ENCODE results near the gene NLE1. TPM values are rescaled to one million over a fixed set of nuclear protein-coding genes. Genes with fewer than 3 reads are reported as not detected.

The NLE1 gene
- total RNA-seq, 1 experiment from 2014 or later: 35.5 TPM

DNA sequence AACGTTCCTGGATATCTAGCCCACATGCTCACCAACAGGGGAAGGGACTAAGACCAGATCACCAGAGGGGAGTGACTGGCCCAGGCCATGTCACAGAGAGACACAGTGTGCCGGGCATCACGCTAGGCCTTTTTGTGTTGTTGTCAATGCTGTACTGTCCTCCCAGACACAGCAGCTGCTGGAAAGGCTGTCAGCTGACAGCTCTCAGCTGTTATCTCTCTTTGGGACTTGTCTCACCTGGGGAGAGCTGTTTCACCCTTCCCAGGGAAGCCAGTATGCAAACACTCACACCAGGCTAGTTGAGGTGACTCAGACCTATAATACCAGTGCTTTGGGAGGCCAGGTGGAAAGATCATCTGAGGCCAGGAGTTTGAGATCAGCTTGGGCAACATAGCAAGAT, 24.9 kb upstream of the NLE1 start:
- intact Hi-C loops (cut with micrococcal nuclease; ENCODE audit: unreplicated experiment) (no loop called here), in situ Hi-C loops (cut with HindIII; ENCODE audit: low pct_unique_long_range_greater_than_20kb, low sequenced_read_pairs) (no loop called here)
- TF ChIP-seq, protein P1, sequence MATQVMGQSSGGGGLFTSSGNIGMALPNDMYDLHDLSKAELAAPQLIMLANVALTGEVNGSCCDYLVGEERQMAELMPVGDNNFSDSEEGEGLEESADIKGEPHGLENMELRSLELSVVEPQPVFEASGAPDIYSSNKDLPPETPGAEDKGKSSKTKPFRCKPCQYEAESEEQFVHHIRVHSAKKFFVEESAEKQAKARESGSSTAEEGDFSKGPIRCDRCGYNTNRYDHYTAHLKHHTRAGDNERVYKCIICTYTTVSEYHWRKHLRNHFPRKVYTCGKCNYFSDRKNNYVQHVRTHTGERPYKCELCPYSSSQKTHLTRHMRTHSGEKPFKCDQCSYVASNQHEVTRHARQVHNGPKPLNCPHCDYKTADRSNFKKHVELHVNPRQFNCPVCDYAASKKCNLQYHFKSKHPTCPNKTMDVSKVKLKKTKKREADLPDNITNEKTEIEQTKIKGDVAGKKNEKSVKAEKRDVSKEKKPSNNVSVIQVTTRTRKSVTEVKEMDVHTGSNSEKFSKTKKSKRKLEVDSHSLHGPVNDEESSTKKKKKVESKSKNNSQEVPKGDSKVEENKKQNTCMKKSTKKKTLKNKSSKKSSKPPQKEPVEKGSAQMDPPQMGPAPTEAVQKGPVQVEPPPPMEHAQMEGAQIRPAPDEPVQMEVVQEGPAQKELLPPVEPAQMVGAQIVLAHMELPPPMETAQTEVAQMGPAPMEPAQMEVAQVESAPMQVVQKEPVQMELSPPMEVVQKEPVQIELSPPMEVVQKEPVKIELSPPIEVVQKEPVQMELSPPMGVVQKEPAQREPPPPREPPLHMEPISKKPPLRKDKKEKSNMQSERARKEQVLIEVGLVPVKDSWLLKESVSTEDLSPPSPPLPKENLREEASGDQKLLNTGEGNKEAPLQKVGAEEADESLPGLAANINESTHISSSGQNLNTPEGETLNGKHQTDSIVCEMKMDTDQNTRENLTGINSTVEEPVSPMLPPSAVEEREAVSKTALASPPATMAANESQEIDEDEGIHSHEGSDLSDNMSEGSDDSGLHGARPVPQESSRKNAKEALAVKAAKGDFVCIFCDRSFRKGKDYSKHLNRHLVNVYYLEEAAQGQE (IDR thresholded peaks at IDR 0.05; ENCODE audit: insufficient read depth in 1 of 2, low read depth in 2 of 2, low read length in 1 of 2): no peak
- TF ChIP-seq POLR2AphosphoS5 (IDR thresholded peaks at IDR 0.05; ENCODE audit: low read depth, low read length): no peak
- no peak for TF ChIP-seq SIN3A (IDR thresholded peaks at IDR 0.05; ENCODE audit: borderline replicate concordance, insufficient read depth, low read depth, low read length)
- no peak for TF ChIP-seq TCF7L2 (IDR thresholded peaks at IDR 0.05; ENCODE audit: low read depth, low read length)
- no peak for TF ChIP-seq CTCF (IDR thresholded peaks at IDR 0.05)
- ChIA-PET CTCF (no interaction called here), POLR2A (interaction anchor here (0.6 kb wide), 2 partner anchors 24 to 139 kb away, joined by 3 to 10 read pairs; no protein-coding TSS in a partner anchor)
- Histone ChIP-seq H3K9me3 (ENCODE audit: control insufficient read depth, insufficient read depth, low read depth, low read length) (no peaks in the 10 kb centered on the region), H3K27ac (ENCODE audit: low read length) (no peak overlapping the region), H3K4me1 (ENCODE audit: control insufficient read depth, insufficient read depth, low read length) (no peaks in the 10 kb centered on the region), H3K36me3 (ENCODE audit: control insufficient read depth, insufficient read depth, low read length) (no peaks in the 10 kb centered on the region), H3K4me3 (ENCODE audit: low read depth in 2 of 2, low read length in 2 of 2) (no peak overlapping the region), H3K27me3 (ENCODE audit: control insufficient read depth, insufficient read depth, low read length) (0 out of 2 replicates have a peak, but pooled peaks cover 3% of the 10 kb centered on the region)
- BruUV-seq (replicated peaks): no TSS peak
- no peak for DNase-seq (ENCODE audit: low read depth, low spot score)
- no peak for ATAC-seq

DNA sequence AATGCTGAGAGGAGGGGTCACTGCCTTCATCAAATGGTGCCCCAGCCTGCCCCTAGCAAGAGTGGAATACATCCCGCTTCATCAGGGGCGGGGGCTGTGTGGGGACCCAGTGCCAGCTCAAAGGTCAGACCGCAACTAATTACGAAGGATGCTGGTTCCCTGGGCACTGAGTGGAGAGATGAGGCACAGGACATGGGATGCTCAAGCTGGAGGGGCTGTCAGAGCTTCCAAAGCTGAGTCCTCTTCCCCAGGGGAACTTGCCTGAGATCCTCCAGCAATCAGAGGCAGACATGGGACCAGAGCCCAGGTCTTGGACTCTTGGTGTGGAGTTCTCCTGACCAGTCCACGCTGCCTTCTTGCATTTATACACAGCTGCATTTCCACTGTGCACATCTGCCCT, 24.4 kb upstream of the NLE1 start:
- intact Hi-C loops (cut with micrococcal nuclease; ENCODE audit: unreplicated experiment): no loop called here
- no peak overlapping the region for H3K27ac ChIP-seq (ENCODE audit: low read length)

More for the DNA sequence above, 24.4 kb upstream of the NLE1 start:
- no peak for DNase-seq (ENCODE audit: low read depth, low spot score)
- in situ Hi-C loops (cut with HindIII; ENCODE audit: low pct_unique_long_range_greater_than_20kb, low sequenced_read_pairs): no loop called here
- TF ChIP-seq TCF7L2 (IDR thresholded peaks at IDR 0.05; ENCODE audit: low read depth, low read length) (no peak), SIN3A (IDR thresholded peaks at IDR 0.05; ENCODE audit: borderline replicate concordance, insufficient read depth, low read depth, low read length) (no peak), POLR2AphosphoS5 (IDR thresholded peaks at IDR 0.05; ENCODE audit: low read depth, low read length) (no peak), CTCF (IDR thresholded peaks at IDR 0.05) (no peak)
- TF ChIP-seq, protein P1 (IDR thresholded peaks at IDR 0.05; ENCODE audit: insufficient read depth in 1 of 2, low read depth in 2 of 2, low read length in 1 of 2): no peak
- Histone ChIP-seq H3K4me1 (ENCODE audit: control insufficient read depth, insufficient read depth, low read length) (no peaks in the 10 kb centered on the region), H3K4me3 (ENCODE audit: low read depth in 2 of 2, low read length in 2 of 2) (no peak overlapping the region), H3K27me3 (ENCODE audit: control insufficient read depth, insufficient read depth, low read length) (0 out of 2 replicates have a peak, but pooled peaks cover 3% of the 10 kb centered on the region), H3K9me3 (ENCODE audit: control insufficient read depth, insufficient read depth, low read depth, low read length) (no peaks in the 10 kb centered on the region), H3K36me3 (ENCODE audit: control insufficient read depth, insufficient read depth, low read length) (no peaks in the 10 kb centered on the region)
- POLR2A ChIA-PET: interaction anchor here (0.7 kb wide), 1 partner anchor 48 kb away, joined by 8 read pairs; no protein-coding TSS in a partner anchor
- ATAC-seq: no peak
- no TSS peak for BruUV-seq (replicated peaks)
- CTCF ChIA-PET: no interaction called here
